ENCODE data around the gene ZNF480. TPM values are rescaled to one million over a fixed set of nuclear protein-coding genes. Genes with fewer than 3 reads are reported as not detected.

ZNF480 gene
- total RNA-seq, 1 experiment from 2014 or later = 11.5 TPM

- ChIA-PET RAD21 (ENCODE audit: low non-redundant PET in 1 of 2, low total read pairs in 2 of 2, uncharacterized antibody in 2 of 2, unreplicated experiment in 2 of 2) (no interaction called here), POLR2A (no interaction called here), CTCF (no interaction called here)
- no peak overlapping the region for H3K4me2 ChIP-seq (ENCODE audit: low read length)
- no peak for DNase-seq (ENCODE audit: low read depth, low spot score)
- H4K20me1 ChIP-seq (ENCODE audit: insufficient read depth) = no peaks in the 10 kb centered on the region
- peaks cover 92% of the 10 kb centered on the region for H3K79me2 ChIP-seq (ENCODE audit: insufficient read depth, low read length)
- H3K9me2 ChIP-seq (ENCODE audit: insufficient read depth) = no peaks in the 10 kb centered on the region
- H3K4me3 ChIP-seq (replicated peaks in 1 of 2; ENCODE audit: low read depth in 1 of 2, low read length in 2 of 2) = no peak overlapping the region
- no peak overlapping the region for H3K27ac ChIP-seq (ENCODE audit: low read depth, low read length)
- no peaks in the 10 kb centered on the region for H3K27me3 ChIP-seq (ENCODE audit: insufficient read depth, low read length)
- no peak overlapping the region for H2AFZ ChIP-seq (ENCODE audit: low read depth, low read length, poor library complexity, severe bottlenecking)
- H3K4me1 ChIP-seq (ENCODE audit: control insufficient read depth in 1 of 2, insufficient read depth in 2 of 2, low read length in 2 of 2) = no peaks in the 10 kb centered on the region
- H3K9me3 ChIP-seq (ENCODE audit: control insufficient read depth in 1 of 2, insufficient read depth in 1 of 2, low read depth in 1 of 2, low read length in 2 of 2) = peaks cover 5 to 34% of the 10 kb centered on the region in 2 experiments; a peak in 2 of 4 replicates
- no peak overlapping the region for H3K9ac ChIP-seq (ENCODE audit: low read length)
- TF ChIP-seq POLR2A (IDR thresholded peaks at IDR 0.05; ENCODE audit: borderline replicate concordance, extremely low read depth, insufficient read depth, insufficient read length) = no peak
- TF ChIP-seq TCF7L2 (IDR thresholded peaks at IDR 0.05; ENCODE audit: borderline replicate concordance, extremely low read depth, insufficient read depth, insufficient read length) = no peak
- TF ChIP-seq ZFX (IDR thresholded peaks at IDR 0.05) = no peak
- no peak for TF ChIP-seq CEBPB (IDR thresholded peaks at IDR 0.05; ENCODE audit: low read depth)
- no peak for TF ChIP-seq EZH2 (IDR thresholded peaks at IDR 0.05)
- no peak for TF ChIP-seq EGR1 (IDR thresholded peaks at IDR 0.05; ENCODE audit: low read depth)
- TF ChIP-seq ELF1 (IDR thresholded peaks at IDR 0.05; ENCODE audit: borderline replicate concordance, low read depth) = no peak
- no peak for TF ChIP-seq CTCF (IDR thresholded peaks at IDR 0.05 in 2 of 3, conservative IDR thresholded peaks at IDR 0.05 in 1 of 3; ENCODE audit: borderline replicate concordance in 1 of 3, insufficient read depth in 1 of 3, low read depth in 2 of 3, low read length in 2 of 3)
- no peak for TF ChIP-seq ZNF274 (IDR thresholded peaks at IDR 0.05; ENCODE audit: low read depth, low read length)
- H3K36me3 ChIP-seq (ENCODE audit: control insufficient read depth in 1 of 2, insufficient read depth in 2 of 2, low read length in 2 of 2) = peaks cover 0 to 23% of the 10 kb centered on the region in 2 experiments; a peak in 2 of 4 replicates
- no TSS peak for BruUV-seq (replicated peaks)
- intact Hi-C loops (cut with micrococcal nuclease) = no loop called here
- ATAC-seq = no peak
These were observed 21.0 kb upstream of the ZNF480 start for GRCh38 chr19:52275988-52276387.

GRCh38 chr19:52277471-52277870, 19.5 kb upstream of the ZNF480 start:
- ATAC-seq = no peak
- no peak overlapping the region for H3K9ac ChIP-seq (ENCODE audit: low read length)
- no peaks in the 10 kb centered on the region for H3K27me3 ChIP-seq (ENCODE audit: insufficient read depth, low read length)
- H3K79me2 ChIP-seq (ENCODE audit: insufficient read depth, low read length) = peaks cover 91% of the 10 kb centered on the region
- no peaks in the 10 kb centered on the region for H4K20me1 ChIP-seq (ENCODE audit: insufficient read depth)
- no peak overlapping the region for H3K4me2 ChIP-seq (ENCODE audit: low read length)
- no peak for TF ChIP-seq ZBTB33 (IDR thresholded peaks at IDR 0.05; ENCODE audit: extremely low read depth, insufficient replicate concordance, low read length)
- TF ChIP-seq ATF3 (IDR thresholded peaks at IDR 0.05) = no peak
- TF ChIP-seq, protein P1, sequence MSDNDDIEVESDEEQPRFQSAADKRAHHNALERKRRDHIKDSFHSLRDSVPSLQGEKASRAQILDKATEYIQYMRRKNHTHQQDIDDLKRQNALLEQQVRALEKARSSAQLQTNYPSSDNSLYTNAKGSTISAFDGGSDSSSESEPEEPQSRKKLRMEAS (IDR thresholded peaks at IDR 0.05) = no peak
- no peak for TF ChIP-seq CBX3 (IDR thresholded peaks at IDR 0.05; ENCODE audit: low read depth)
- TF ChIP-seq POLR2AphosphoS5 (IDR thresholded peaks at IDR 0.05; ENCODE audit: low read depth, low read length) = no peak
- ChIA-PET CTCF (no interaction called here), POLR2A (no interaction called here), RAD21 (ENCODE audit: low non-redundant PET in 1 of 2, low total read pairs in 2 of 2, uncharacterized antibody in 2 of 2, unreplicated experiment in 2 of 2) (no interaction called here)
- intact Hi-C loops (cut with micrococcal nuclease) = no loop called here
- no peak overlapping the region for H2AFZ ChIP-seq (ENCODE audit: low read depth, low read length, poor library complexity, severe bottlenecking)
- H3K9me2 ChIP-seq (ENCODE audit: insufficient read depth) = no peaks in the 10 kb centered on the region
- H3K27ac ChIP-seq (ENCODE audit: low read depth, low read length) = no peak overlapping the region
- peaks cover 7 to 30% of the 10 kb centered on the region in 2 experiments; a peak in 2 of 4 replicates for H3K9me3 ChIP-seq (ENCODE audit: control insufficient read depth in 1 of 2, insufficient read depth in 1 of 2, low read depth in 1 of 2, low read length in 2 of 2)
- no peak for DNase-seq (ENCODE audit: low read depth, low spot score)
- H3K4me1 ChIP-seq (ENCODE audit: control insufficient read depth in 1 of 2, insufficient read depth in 2 of 2, low read length in 2 of 2) = no peaks in the 10 kb centered on the region
- peaks cover 0 to 28% of the 10 kb centered on the region in 2 experiments; a peak in 2 of 4 replicates for H3K36me3 ChIP-seq (ENCODE audit: control insufficient read depth in 1 of 2, insufficient read depth in 2 of 2, low read length in 2 of 2)
- BruUV-seq (replicated peaks) = no TSS peak
- no peak overlapping the region for H3K4me3 ChIP-seq (replicated peaks in 1 of 2; ENCODE audit: low read depth in 1 of 2, low read length in 2 of 2)

Measured in HCT116 (cell line).